HEK293 (cell line): ENCODE results near the gene SPIRE2.

Experiments
- CTCF ChIA-PET: fragments of 350-600 bp; formaldehyde crosslinking; extraction: SDS; loops from one replicate; lab custom pipeline; 2021; ENCODE audit warnings: antibody characterized with exemption; lab: Yijun Ruan, JAX
- POLR2A ChIA-PET: fragments of 300-600 bp; formaldehyde crosslinking; extraction: SDS; loops from one replicate; lab custom pipeline; 2020; ENCODE audit warnings: antibody characterized with exemption, inconsistent platforms; lab: Yijun Ruan, JAX
- H3K27ac ChIP-seq: fragments of 200-500 bp; sonication (Bioruptor generic); 2 replicates; pipeline ENCODE4 v1.5.1; 2014; ENCODE audit warnings: low read depth, low read length, control low read depth, inconsistent platforms; ENCODE audit errors: extremely low read depth
- H3K36me3 ChIP-seq, 2 experiments: fragments of 200-500 bp in 1 of 2; sonication (Bioruptor generic) in 1 of 2; 1 replicate in 1 of 2; 2 replicates in 1 of 2; pipeline ENCODE4 v1.5.1; 2014 to 2017; ENCODE audit warnings: inconsistent platforms in 2 of 2, low read length in 2 of 2; ENCODE audit not compliant: control insufficient read depth in 2 of 2, insufficient read depth in 1 of 2
- H3K4me1 ChIP-seq: fragments of 200-500 bp; sonication (Bioruptor generic); 2 replicates; pipeline ENCODE4 v1.5.1; 2014; ENCODE audit warnings: mild to moderate bottlenecking, low read length, inconsistent platforms; ENCODE audit not compliant: control insufficient read depth, insufficient read depth
- H3K4me3 ChIP-seq: 2 replicates; pipeline ENCODE4 v1.5.1; 2011; ENCODE audit warnings: low read depth, mild to moderate bottlenecking, control low read depth, low read length, moderate library complexity
- H3K9me3 ChIP-seq: fragments of 200-500 bp; sonication (Bioruptor generic); 2 replicates; pipeline ENCODE4 v1.5.1; 2014; ENCODE audit warnings: low read depth, low read length, inconsistent platforms; ENCODE audit not compliant: control insufficient read depth, insufficient read depth
- AEBP2 ChIP-seq: fragments of 450-650 bp; formaldehyde crosslinking; IDR thresholded peaks from 2 replicates; pipeline ENCODE4 v1.5.1; 2016; ENCODE audit warnings: missing biosample characterization, missing genetic modification characterization, borderline replicate concordance
- EGR2 ChIP-seq: fragments of 450-650 bp; formaldehyde crosslinking; IDR thresholded peaks from 2 replicates; pipeline ENCODE4 v1.5.1; 2016; ENCODE audit warnings: low read depth, missing biosample characterization, missing genetic modification characterization
- FEZF1 ChIP-seq: fragments of 450-650 bp; formaldehyde crosslinking; IDR thresholded peaks from 2 replicates; pipeline ENCODE4 v1.5.1; 2016; ENCODE audit warnings: missing biosample characterization, missing genetic modification characterization
- GLIS1 ChIP-seq: fragments of 450-650 bp; formaldehyde crosslinking; IDR thresholded peaks from 2 replicates; pipeline ENCODE4 v1.5.1; 2016; ENCODE audit warnings: missing biosample characterization, missing genetic modification characterization
- GLIS2 ChIP-seq: fragments of 450-650 bp; formaldehyde crosslinking; IDR thresholded peaks from 2 replicates; pipeline ENCODE4 v1.5.1; 2016; ENCODE audit warnings: missing biosample characterization, missing genetic modification characterization
- HIC1 ChIP-seq: fragments of 450-650 bp; formaldehyde crosslinking; IDR thresholded peaks from 2 replicates; pipeline ENCODE4 v1.5.1; 2016; ENCODE audit warnings: missing biosample characterization, missing genetic modification characterization
- KLF1 ChIP-seq: fragments of 450-650 bp; formaldehyde crosslinking; IDR thresholded peaks from 2 replicates; pipeline ENCODE4 v1.5.1; 2016; ENCODE audit warnings: missing biosample characterization, missing genetic modification characterization
- MYNN ChIP-seq: fragments of 450-650 bp; formaldehyde crosslinking; IDR thresholded peaks from 2 replicates; pipeline ENCODE4 v1.5.1; 2016; ENCODE audit warnings: missing biosample characterization, missing genetic modification characterization, borderline replicate concordance
- PATZ1 ChIP-seq: fragments of 450-650 bp; formaldehyde crosslinking; IDR thresholded peaks from 2 replicates; pipeline ENCODE4 v1.5.1; 2016; ENCODE audit warnings: missing biosample characterization, missing genetic modification characterization
- SP7 ChIP-seq: fragments of 450-650 bp; formaldehyde crosslinking; IDR thresholded peaks from 2 replicates; pipeline ENCODE4 v1.5.1; 2016; ENCODE audit warnings: missing biosample characterization, missing genetic modification characterization
- ZBTB7A ChIP-seq: fragments of 450-650 bp; formaldehyde crosslinking; IDR thresholded peaks from 2 replicates; pipeline ENCODE4 v1.5.1; 2016; ENCODE audit warnings: low read depth, missing biosample characterization, missing genetic modification characterization
- ZBTB8A ChIP-seq: fragments of 450-650 bp; formaldehyde crosslinking; IDR thresholded peaks from 2 replicates; pipeline ENCODE4 v1.5.1; 2016; ENCODE audit warnings: missing biosample characterization, missing genetic modification characterization
- ZFP41 ChIP-seq: fragments of 450-650 bp; formaldehyde crosslinking; IDR thresholded peaks from 2 replicates; pipeline ENCODE4 v1.5.1; 2016; ENCODE audit warnings: missing biosample characterization, missing genetic modification characterization, borderline replicate concordance
- ZNF211 ChIP-seq: fragments of 450-650 bp; formaldehyde crosslinking; IDR thresholded peaks from 2 replicates; pipeline ENCODE4 v1.5.1; 2016; ENCODE audit warnings: low read depth, missing biosample characterization, missing genetic modification characterization
- ZNF266 ChIP-seq: fragments of 450-650 bp; formaldehyde crosslinking; IDR thresholded peaks from 2 replicates; pipeline ENCODE4 v1.5.1; 2016; ENCODE audit warnings: missing biosample characterization, missing genetic modification characterization, low read depth
- ZNF335 ChIP-seq: fragments of 450-650 bp; formaldehyde crosslinking; conservative IDR thresholded peaks from 2 replicates; pipeline ENCODE4 v1.5.1; 2016; ENCODE audit warnings: missing biosample characterization, missing genetic modification characterization
- ZNF362 ChIP-seq: fragments of 450-650 bp; formaldehyde crosslinking; IDR thresholded peaks from 2 replicates; pipeline ENCODE4 v1.5.1; 2016; ENCODE audit warnings: missing biosample characterization, missing genetic modification characterization
- ZNF394 ChIP-seq: fragments of 450-650 bp; formaldehyde crosslinking; IDR thresholded peaks from 2 replicates; pipeline ENCODE4 v1.5.1; 2016; ENCODE audit warnings: missing biosample characterization, missing genetic modification characterization, mild to moderate bottlenecking, moderate library complexity, borderline replicate concordance
- ZNF423 ChIP-seq: fragments of 450-650 bp; formaldehyde crosslinking; IDR thresholded peaks from 2 replicates; pipeline ENCODE4 v1.5.1; 2016; ENCODE audit warnings: missing biosample characterization, missing genetic modification characterization
- ZNF433 ChIP-seq: fragments of 450-650 bp; formaldehyde crosslinking; IDR thresholded peaks from 2 replicates; pipeline ENCODE4 v1.5.1; 2016; ENCODE audit warnings: missing biosample characterization, missing genetic modification characterization, low read depth
- ZNF600 ChIP-seq: fragments of 450-650 bp; formaldehyde crosslinking; IDR thresholded peaks from 2 replicates; pipeline ENCODE4 v1.5.1; 2016; ENCODE audit warnings: missing biosample characterization, missing genetic modification characterization
- ZNF654 ChIP-seq: fragments of 450-650 bp; formaldehyde crosslinking; IDR thresholded peaks from 2 replicates; pipeline ENCODE4 v1.5.1; 2016; ENCODE audit warnings: low read depth, missing biosample characterization, missing genetic modification characterization
- ZNF747 ChIP-seq: fragments of 450-650 bp; formaldehyde crosslinking; IDR thresholded peaks from 2 replicates; pipeline ENCODE4 v1.5.1; 2016; ENCODE audit warnings: missing biosample characterization, missing genetic modification characterization
- ZNF768 ChIP-seq: fragments of 450-650 bp; formaldehyde crosslinking; IDR thresholded peaks from 2 replicates; pipeline ENCODE4 v1.5.1; 2018; ENCODE audit warnings: missing biosample characterization, mild to moderate bottlenecking, missing genetic modification characterization
- ZNF792 ChIP-seq: fragments of 450-650 bp; formaldehyde crosslinking; IDR thresholded peaks from 2 replicates; pipeline ENCODE4 v1.5.1; 2016; ENCODE audit warnings: missing biosample characterization, missing genetic modification characterization

Gene SPIRE2

GRCh38 chr16:89919535-89920406 lies 91.5 kb downstream of the SPIRE2 start:
- no peak overlapping the region for H3K4me3 ChIP-seq
- POLR2A ChIA-PET, result interaction anchor here (0.8 kb wide), 1 partner anchor 10 kb away, joined by 3 read pairs; no protein-coding TSS in a partner anchor
- CTCF ChIA-PET, result interaction anchor here (1.7 kb wide), 1 partner anchor 10 kb away, joined by 8 read pairs; no protein-coding TSS in a partner anchor
- TF ChIP-seq ZBTB7A, result no peak
- no peak for TF ChIP-seq GLIS2 (tag by site-specific recombination)
- no peak for TF ChIP-seq ZNF423 (tag by site-specific recombination)
- no peak for TF ChIP-seq SP7 (tag by site-specific recombination)
- no peak for TF ChIP-seq ZNF266 (tag by site-specific recombination)
- TF ChIP-seq KLF1, result no peak
- TF ChIP-seq ZNF747, result no peak
- TF ChIP-seq MYNN (tag by site-specific recombination), result no peak
- TF ChIP-seq, all 188 proteins: peak for 0
- Histone ChIP-seq H3K27ac (no peak overlapping the region), H3K9me3 (no peaks in the 10 kb centered on the region), H3K36me3 (no peaks in the 10 kb centered on the region), H3K4me1 (peaks cover 28% of the 10 kb centered on the region)

GRCh38 chr16:89920723-89921122 lies 92.4 kb downstream of the SPIRE2 start:
- no peaks in the 10 kb centered on the region for H3K36me3 ChIP-seq
- H3K27ac ChIP-seq, result peak overlapping the region; percentile 16; the same call in 1 of the 2 replicates
- H3K4me1 ChIP-seq, result peaks cover 28% of the 10 kb centered on the region
- no peak overlapping the region for H3K4me3 ChIP-seq
- POLR2A ChIA-PET, result no interaction called here
- TF ChIP-seq ZNF792 (tag by site-specific recombination), result no peak
- no peak for TF ChIP-seq ZNF654 (tag by site-specific recombination)
- TF ChIP-seq ZNF600 (tag by site-specific recombination), result no peak
- TF ChIP-seq ZFP41 (tag by site-specific recombination), result no peak
- TF ChIP-seq AEBP2 (tag by site-specific recombination), result no peak
- TF ChIP-seq ZBTB8A (tag by site-specific recombination), result peak; percentile 64
- peak; percentile 25; the same call in 1 of the 2 replicates for TF ChIP-seq EGR2 (tag by site-specific recombination)
- no peak for TF ChIP-seq HIC1 (tag by site-specific recombination)
- no peak for TF ChIP-seq ZNF362 (tag by site-specific recombination)
- no peak for TF ChIP-seq ZNF768 (tag by site-specific recombination)
- no peak for TF ChIP-seq GLIS1 (tag by site-specific recombination)
- TF ChIP-seq PATZ1, result no peak
- no peak for TF ChIP-seq ZNF211 (tag by site-specific recombination)
- TF ChIP-seq FEZF1 (tag by site-specific recombination), result no peak
- TF ChIP-seq ZNF433, result no peak
- no peak for TF ChIP-seq ZNF394
- peak; percentile 54 for TF ChIP-seq ZNF335 (tag by site-specific recombination)
- CTCF ChIA-PET, result no interaction called here
- H3K9me3 ChIP-seq, result no peaks in the 10 kb centered on the region
